DLD1 (cell line): ENCODE results near the gene MAPK7.

ENCODE experiments used
- in situ Hi-C: cut with HindIII; loops from 2 replicates; pipeline ENCODE4 v1.10.0; 2017; ENCODE audit warnings: low sequenced_read_pairs

MAPK7 gene

GRCh38 chr17:19414396-19415280 is 36.3 kb downstream of the MAPK7 start:
- in situ Hi-C loops = no loop called here

GRCh38 chr17:19415311-19415710 is 37.0 kb downstream of the MAPK7 start:
- in situ Hi-C loops = no loop called here

GRCh38 chr17:19415806-19416775 is 37.8 kb downstream of the MAPK7 start:
- in situ Hi-C loops = no loop called here

GRCh38 chr17:19417611-19418010 is 39.3 kb downstream of the MAPK7 start:
- in situ Hi-C loops = no loop called here

- in situ Hi-C loops = no loop called here
These were observed 40.1 kb downstream of the MAPK7 start for GRCh38 chr17:19418251-19418992.

- in situ Hi-C loops = no loop called here
These were observed 42.9 kb downstream of the MAPK7 start for GRCh38 chr17:19421219-19421618.

GRCh38 chr17:19421926-19422325 is 43.6 kb downstream of the MAPK7 start:
- in situ Hi-C loops = no loop called here

GRCh38 chr17:19424934-19425868 is 46.9 kb downstream of the MAPK7 start:
- in situ Hi-C loops = no loop called here

GRCh38 chr17:19426631-19427030 is 48.3 kb downstream of the MAPK7 start:
- in situ Hi-C loops = no loop called here

- in situ Hi-C loops = no loop called here
These were observed 53.4 kb downstream of the MAPK7 start for GRCh38 chr17:19431691-19432090.
